Measurements from ENCODE around the gene ATAD3B.
"Not testable (repeated sequence)": the region's sequence is repeated elsewhere in the genome, so short reads cannot be mapped to it uniquely, and the experiment has no call there.

Gene ATAD3B

GRCh38 chr1:1482856-1483255 is 11.3 kb downstream of the ATAD3B start:
- DNase-seq: no peak

- no peak for DNase-seq
These were observed 12.1 kb downstream of the ATAD3B start for GRCh38 chr1:1483714-1484113.

- not testable (repeated sequence) for DNase-seq
These were observed 13.6 kb downstream of the ATAD3B start for GRCh38 chr1:1484976-1485750.

- not testable (repeated sequence) for DNase-seq
These were observed 14.3 kb downstream of the ATAD3B start for GRCh38 chr1:1485755-1486317.

- DNase-seq: no peak
These were observed 16.1 kb downstream of the ATAD3B start for GRCh38 chr1:1487701-1488100.

- no peak for DNase-seq
These were observed 17.7 kb downstream of the ATAD3B start for GRCh38 chr1:1489231-1489630.

- DNase-seq: no peak
These were observed 18.3 kb downstream of the ATAD3B start for GRCh38 chr1:1489861-1490260.

GRCh38 chr1:1490633-1491230 is 19.2 kb downstream of the ATAD3B start:
- DNase-seq: no peak

- DNase-seq: no peak
These were observed 20.0 kb downstream of the ATAD3B start for GRCh38 chr1:1491601-1492000.

GRCh38 chr1:1494311-1494710 is 22.7 kb downstream of the ATAD3B start:
- DNase-seq: not testable (repeated sequence)

GRCh38 chr1:1495461-1495975 is 24.0 kb downstream of the ATAD3B start:
- DNase-seq: not testable (repeated sequence)

- peak; percentile 87 for DNase-seq
These were observed 33.3 kb downstream of the ATAD3B start for GRCh38 chr1:1504777-1505365.

GRCh38 chr1:1505366-1505798 is 33.8 kb downstream of the ATAD3B start:
- DNase-seq: peak; percentile 33

GRCh38 chr1:1505801-1506200 is 34.2 kb downstream of the ATAD3B start:
- not testable (repeated sequence) for DNase-seq

- DNase-seq: no peak
These were observed 35.7 kb downstream of the ATAD3B start for GRCh38 chr1:1507305-1507704.

GRCh38 chr1:1508775-1509464 is 37.4 kb downstream of the ATAD3B start:
- DNase-seq: not testable (repeated sequence)

- DNase-seq: not testable (repeated sequence)
These were observed 37.9 kb downstream of the ATAD3B start for GRCh38 chr1:1509465-1509850.

GRCh38 chr1:1510912-1511532 is 39.5 kb downstream of the ATAD3B start:
- DNase-seq: no peak

- DNase-seq: peak; percentile 99
These were observed 40.1 kb downstream of the ATAD3B start, which contains the start of gene ATAD3A for GRCh38 chr1:1511533-1512285. TSS of gene ATAD3A (plus strand) at chr1:1512162. CDS start at chr1:1512269, 107 bp downstream.

GRCh38 chr1:1512425-1512824 is 40.9 kb downstream of the ATAD3B start:
- peak; percentile 11 for DNase-seq

GRCh38 chr1:1513675-1514074 is 42.1 kb downstream of the ATAD3B start:
- DNase-seq: not testable (repeated sequence)
